Erythroblast (primary cell): ENCODE results near the gene EPB41.

Experiments used
- GATA1 ChIP-seq: IDR thresholded peaks from 2 replicates; pipeline ENCODE4 v1.6.1; 2011; ENCODE audit warnings: low read depth, mild to moderate bottlenecking, control low read depth, low read length, moderate library complexity
- POLR2A ChIP-seq: IDR thresholded peaks from 2 replicates; pipeline ENCODE4 v1.6.1; 2011; ENCODE audit warnings: mild to moderate bottlenecking, low read length

DNA sequence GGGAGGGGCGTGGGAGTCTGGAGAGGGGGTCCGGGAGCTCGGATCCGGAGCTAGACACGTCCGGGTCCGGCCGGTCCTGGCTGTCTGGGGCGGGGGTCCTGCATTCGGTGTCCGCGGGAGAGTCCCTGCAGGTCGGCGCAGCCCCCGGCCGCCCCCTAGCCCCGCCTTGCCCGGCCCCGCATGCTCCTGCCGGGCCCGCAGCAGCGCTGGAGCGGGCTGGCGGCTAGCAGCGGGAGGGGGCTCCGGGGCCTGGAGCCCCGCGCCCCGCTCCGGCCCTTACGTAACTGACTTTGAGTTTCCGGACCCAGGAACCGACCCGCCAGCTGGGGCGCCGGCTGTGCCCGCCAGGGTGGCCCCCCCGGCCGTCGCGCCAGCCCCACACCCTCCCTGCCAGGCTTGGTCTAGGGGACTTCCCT, 26.9 kb upstream of the EPB41 start:
- TF ChIP-seq POLR2A = no peak
- TF ChIP-seq GATA1 = no peak
